Astrocyte of the spinal cord (primary cell): ENCODE results near the gene FCHSD2.

ENCODE experiments used
- DNase-seq: peaks from one replicate; pipeline ENCODE4 v3.0.0; 2011; ENCODE audit warnings: low read depth, low spot score
- H3K4me3 ChIP-seq: 2 replicates; pipeline ENCODE4 v1.5.1; 2011; ENCODE audit warnings: low read depth, mild to moderate bottlenecking, low read length, moderate library complexity
- in situ Hi-C: cut with HindIII; loops from 2 replicates; pipeline ENCODE4 v1.10.0; 2017; ENCODE audit warnings: low sequenced_read_pairs
- TF ChIP-seq, protein P1 (sequence below): IDR thresholded peaks from 2 replicates; pipeline ENCODE4 v1.5.1; 2012; ENCODE audit warnings: low read depth, mild to moderate bottlenecking, low read length, inconsistent platforms

Gene FCHSD2

DNA sequence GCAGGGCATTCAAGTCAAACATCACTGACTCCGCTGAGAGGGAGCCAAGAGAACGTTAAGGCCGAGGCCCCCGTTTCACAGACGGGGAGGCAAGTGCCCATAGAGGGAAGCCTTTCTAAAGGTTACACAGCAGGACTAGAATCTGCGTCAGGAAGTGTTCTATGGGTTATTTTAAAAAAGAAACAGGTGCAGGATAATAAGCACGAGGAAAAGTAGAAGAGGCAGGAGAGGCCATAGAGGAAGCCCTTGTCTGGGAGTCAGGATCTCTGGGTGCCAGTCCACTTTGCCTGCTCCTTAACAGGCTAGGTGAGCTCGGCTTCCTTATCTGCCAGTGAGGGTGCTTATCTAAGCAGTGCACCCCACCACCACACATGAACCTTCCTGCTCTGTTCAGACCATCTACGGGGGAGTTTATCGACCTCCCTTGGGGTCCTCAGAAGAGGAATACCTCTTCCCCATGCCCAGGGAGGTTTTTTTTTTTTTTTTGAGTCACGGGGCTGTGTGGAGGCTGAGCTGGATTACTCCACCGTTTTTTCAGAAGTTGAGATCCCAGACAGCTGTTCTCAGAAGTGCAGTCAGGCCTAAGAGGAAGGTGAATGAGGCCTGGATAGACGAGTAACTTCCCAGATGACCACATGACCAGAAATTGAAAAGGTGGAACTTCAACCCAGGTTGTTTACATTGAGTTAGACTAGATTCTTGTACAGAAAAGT lies 1.2 kb upstream of the FCHSD2 start:
- TF ChIP-seq, protein P1, sequence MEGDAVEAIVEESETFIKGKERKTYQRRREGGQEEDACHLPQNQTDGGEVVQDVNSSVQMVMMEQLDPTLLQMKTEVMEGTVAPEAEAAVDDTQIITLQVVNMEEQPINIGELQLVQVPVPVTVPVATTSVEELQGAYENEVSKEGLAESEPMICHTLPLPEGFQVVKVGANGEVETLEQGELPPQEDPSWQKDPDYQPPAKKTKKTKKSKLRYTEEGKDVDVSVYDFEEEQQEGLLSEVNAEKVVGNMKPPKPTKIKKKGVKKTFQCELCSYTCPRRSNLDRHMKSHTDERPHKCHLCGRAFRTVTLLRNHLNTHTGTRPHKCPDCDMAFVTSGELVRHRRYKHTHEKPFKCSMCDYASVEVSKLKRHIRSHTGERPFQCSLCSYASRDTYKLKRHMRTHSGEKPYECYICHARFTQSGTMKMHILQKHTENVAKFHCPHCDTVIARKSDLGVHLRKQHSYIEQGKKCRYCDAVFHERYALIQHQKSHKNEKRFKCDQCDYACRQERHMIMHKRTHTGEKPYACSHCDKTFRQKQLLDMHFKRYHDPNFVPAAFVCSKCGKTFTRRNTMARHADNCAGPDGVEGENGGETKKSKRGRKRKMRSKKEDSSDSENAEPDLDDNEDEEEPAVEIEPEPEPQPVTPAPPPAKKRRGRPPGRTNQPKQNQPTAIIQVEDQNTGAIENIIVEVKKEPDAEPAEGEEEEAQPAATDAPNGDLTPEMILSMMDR = no peak
- H3K4me3 ChIP-seq = peak overlapping the region; percentile 89
- in situ Hi-C loops = no loop called here
- no peak for DNase-seq

- in situ Hi-C loops = no loop called here
- TF ChIP-seq, protein P1 = no peak
- H3K4me3 ChIP-seq = peak overlapping the region; percentile 89
- peak; percentile 76 for DNase-seq
These were observed 600 bp downstream of the FCHSD2 start for GRCh38 chr11:73141309-73142127.

- TF ChIP-seq, protein P1 = no peak
- in situ Hi-C loops = no loop called here
- peak overlapping the region; percentile 89 for H3K4me3 ChIP-seq
- DNase-seq = no peak
These were observed 1.1 kb downstream of the FCHSD2 start for GRCh38 chr11:73141031-73141308.

GRCh38 chr11:73140213-73141030 lies 1.7 kb downstream of the FCHSD2 start:
- H3K4me3 ChIP-seq = peak overlapping the region; percentile 89
- in situ Hi-C loops = no loop called here
- TF ChIP-seq, protein P1 = no peak
- DNase-seq = peak; percentile 49

DNA sequence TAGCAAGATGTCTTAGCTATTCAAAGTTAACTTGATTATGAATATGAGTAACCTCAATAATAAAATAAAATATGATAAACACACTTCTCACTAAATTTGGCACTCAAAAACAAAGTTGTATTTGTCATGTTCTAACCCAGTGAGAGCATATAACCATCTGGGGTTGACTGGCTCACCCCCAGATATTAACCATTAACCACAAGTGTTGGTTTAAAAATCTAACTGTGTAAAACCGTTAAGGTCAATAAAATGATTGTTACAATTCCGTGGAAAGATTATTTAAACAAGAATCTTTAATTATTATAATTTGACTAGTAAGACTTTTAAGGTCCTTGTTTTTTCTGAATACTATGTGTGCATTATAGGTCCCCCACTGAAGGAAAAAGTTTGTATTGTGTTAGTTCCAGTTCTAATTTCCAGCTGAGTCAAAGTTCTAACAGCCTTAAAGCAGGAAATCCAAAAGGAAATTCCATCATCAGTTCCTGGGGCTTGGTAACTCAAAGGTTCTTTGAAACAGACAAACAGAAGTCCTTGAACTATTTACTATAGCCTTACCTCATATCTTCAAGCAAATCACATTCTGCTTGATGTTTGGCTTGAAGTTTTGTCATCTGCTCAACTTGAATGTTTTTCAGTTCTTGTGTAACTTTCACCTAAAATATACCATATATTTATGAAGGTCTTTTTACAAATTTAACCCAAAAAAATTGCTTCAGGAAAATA lies 2.5 kb downstream of the FCHSD2 start:
- in situ Hi-C loops = no loop called here
- TF ChIP-seq, protein P1 = no peak
- H3K4me3 ChIP-seq = peak overlapping the region; percentile 89
- DNase-seq = peak; percentile 66

- TF ChIP-seq, protein P1 = no peak
- H3K4me3 ChIP-seq = no peak overlapping the region
- in situ Hi-C loops = no loop called here
- no peak for DNase-seq
These were observed 4.2 kb downstream of the FCHSD2 start for GRCh38 chr11:73137944-73138274.
